Amygdala (tissue), 56 donors: ENCODE results near the gene DENND1C.
"Not testable (repeated sequence)": the region's sequence is repeated elsewhere in the genome, so short reads cannot be mapped to it uniquely, and the experiment has no call there.

ENCODE experiments used
- DNase-seq, 56 donors: peaks; one replicate each; lab custom pipeline; 2025; lab: John Stamatoyannopoulos, UW

The DENND1C gene

DNA sequence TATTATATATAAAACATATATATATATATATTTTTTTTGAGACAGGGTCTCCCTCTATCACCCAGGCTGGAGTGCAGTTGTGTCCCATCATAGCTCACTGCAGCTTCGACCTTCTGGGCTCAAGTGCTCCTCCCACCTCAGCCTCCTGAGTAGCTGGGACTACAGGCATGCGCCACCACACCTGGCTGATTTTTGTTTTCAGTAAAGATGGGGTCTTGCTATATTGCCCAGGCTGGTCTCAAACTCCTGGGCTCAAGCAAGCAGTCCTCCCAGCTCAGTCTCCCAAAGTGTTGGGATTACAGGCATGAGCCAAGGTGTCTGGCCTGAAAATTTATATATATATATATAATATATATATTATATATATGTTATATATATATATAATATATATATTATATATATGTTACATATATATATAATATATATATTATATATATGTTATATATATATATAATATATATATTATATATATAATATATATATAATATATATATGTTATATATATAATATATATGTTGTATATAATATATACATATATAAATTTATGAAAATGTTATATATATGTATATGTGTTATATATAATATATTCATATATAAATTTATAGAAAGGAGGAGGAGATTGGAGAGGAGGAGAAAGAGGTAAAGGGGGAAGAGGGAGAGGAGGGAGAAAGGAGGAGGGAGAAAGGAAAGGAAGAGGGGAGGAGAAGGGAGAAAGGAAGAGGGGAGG lies 52.7 kb downstream of the DENND1C start:
- not testable (repeated sequence) for DNase-seq

DNA sequence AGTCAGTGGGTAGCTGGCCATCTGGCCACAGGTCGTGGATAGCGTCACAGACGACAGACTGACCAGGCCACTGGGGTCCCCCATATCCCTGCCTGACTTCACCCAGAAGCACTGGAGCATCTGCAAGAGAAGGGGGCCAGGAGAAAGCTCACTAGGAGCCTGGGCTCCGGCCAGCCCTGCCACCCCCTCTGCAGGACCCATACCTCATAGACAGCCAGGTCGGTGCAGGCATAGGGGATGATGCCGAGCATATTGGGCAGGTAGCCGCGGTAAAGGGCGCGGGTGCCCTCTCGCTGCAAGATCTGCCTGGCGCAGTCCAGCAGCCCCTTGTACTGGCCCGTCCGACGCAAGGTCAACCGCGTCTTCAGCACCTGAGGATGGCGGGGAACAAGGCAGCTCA lies 54.5 kb downstream of the DENND1C start:
- DNase-seq = no peak

DNA sequence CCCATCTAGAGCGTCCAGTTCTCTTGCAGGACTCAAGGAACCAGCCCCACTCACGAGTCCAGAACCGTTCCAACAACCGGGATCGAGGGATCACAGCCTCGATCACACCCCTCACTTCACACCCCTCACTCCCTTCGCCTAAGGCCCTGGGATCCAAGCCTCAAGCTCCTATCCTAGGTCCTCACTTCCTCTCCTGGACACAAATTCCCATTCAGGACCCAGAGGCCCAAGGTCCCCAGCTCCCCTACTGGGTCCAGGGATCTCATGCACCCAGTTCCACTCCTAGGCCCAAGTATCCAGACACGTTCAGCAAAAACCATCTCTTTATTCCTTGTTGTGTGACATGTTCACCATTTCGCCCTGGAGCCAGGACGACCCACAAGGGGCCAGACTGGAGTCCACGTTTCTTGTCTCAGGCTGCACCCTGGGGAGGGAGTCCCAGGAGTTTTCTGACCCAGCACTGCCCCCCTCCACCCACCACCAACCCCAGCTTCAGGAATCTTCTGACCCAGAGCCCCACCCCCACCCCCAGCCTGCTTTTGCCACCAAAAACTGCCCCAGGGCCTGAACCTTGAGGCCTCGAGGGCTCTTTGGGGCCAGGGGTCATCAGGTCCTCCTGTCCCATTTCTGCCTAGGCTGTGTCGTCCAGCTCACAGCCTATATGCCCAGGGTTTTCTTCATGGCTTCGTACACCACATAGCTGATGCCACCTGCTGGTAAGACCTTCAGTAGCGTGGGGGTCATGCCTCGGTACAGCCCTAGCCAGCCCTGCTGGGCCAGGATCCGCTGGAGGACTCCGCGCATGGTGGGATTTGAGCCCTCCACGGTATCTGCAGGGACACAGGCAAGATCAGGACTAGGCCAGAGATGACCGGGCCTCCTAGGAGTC lies 55.6 kb downstream of the DENND1C start:
- DNase-seq = no peak

DNA sequence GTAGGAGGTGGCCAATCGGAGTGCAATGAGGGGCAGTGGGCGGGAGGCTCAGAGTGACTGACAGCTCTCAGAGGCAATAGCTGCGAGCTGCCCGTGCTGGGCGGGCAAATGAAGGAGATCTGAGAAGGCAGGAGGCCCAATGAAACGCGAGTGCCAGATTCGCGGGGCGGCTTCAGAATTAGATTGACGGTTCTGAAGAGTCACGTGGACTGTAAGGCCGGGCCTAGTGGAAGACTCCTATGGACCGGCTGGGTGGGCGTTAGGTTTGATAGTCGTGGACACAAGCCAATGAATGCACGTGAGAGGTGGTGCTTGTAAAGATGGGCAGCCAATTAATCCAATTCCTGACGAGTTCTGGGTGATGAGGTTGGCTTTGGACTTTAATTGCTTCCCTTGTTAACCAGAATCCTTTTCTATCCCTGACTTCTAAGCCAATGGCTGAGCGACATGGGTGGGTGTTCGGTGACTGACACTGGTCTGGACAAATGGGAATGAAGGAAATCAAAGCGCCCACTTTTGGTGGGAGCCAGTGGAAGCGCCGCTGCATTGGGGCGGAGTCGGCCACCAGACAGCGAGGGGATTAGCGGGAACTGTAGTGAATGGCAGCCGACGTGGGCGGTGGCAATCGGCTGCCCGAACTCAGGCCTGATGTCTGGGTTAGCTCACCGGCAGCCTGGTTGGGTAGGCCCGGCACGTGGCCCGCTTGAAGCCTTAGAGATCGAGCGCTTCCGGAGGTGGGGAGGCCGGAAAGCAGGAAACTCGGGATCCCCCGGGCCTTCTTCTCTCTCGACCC lies 56.5 kb downstream of the DENND1C start:
- DNase-seq = peak; percentile 71 to 100 (median 100)

DNA sequence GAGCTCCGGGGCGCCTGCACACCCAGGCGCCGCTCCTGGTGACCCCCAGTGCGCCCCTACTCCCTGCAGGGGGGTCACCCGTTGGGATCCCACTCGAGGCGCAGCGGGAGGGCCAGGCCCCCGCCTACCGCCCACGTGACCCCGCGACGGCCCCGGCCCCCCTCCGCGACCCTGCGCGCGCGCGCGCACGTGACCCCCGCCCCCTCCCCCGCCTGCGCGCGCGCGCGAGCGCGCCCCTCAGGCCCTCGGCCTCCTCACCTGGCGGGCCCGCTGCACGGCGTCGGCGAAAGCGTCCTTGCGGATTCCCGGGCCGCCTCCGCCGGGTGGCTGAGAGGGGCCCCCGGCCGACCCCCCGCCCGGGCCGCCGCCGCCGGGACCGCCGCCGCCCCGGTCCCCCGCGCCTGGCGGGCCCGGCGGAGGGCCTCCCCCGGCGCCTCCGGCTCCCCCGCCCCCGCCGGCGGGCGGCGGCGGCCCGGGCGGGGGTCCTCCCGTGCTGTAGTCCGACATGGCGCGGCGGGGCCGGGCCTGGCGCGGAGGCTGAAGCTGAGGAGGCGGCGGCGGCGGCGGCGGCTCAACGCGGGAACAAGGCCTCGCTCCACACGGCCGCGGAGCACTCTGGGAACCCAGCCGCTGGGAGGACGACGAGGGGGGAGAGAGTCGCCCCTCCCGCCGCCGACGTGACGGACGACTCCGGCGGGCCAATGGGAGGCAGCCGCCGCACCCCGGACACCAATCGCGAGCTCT lies 57.2 kb downstream of the DENND1C start, which contains the start of gene KHSRP:
Gene KHSRP (minus strand): TSS at position 617 of the 744 bp plus-strand sequence. CDS start 110 bp downstream, at position 507.
- DNase-seq = peak in 4 of 56 donors; percentile 28 to 44 (median 31)

DNA sequence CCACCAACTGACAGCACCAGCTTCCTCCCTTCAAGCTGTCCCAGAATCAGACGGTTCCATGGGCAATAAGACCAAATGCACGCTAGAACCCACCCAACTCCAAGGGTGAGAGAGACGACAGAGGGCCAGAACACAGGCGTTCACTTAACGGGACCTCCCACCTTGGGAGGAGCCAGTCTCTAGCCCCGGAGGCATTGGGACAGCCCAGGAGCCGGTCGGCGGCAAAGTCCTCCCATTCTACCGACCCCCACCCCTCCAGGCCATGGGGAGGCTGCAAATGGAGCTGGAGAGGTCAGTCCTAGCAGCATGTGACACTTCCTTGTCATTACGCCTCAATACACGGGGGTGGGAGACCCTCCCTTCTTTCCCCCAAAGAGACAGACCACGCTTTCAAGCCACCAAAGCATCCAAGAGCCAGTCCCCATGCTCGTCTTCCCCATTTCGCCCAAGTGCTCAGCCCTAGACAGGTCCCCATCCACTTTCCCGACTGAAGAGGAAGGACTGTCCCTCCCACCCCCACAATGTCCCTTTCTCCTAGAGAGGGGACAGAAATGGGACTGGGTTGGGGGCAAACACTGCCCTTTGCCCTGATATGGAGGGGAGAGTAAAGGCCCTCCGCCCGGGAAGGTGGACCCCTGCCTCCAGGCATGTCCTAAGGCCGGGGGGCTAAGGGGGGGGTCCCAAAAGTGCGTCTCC lies 57.9 kb downstream of the DENND1C start:
- DNase-seq = peak in 2 of 56 donors; percentile 9 to 25

DNA sequence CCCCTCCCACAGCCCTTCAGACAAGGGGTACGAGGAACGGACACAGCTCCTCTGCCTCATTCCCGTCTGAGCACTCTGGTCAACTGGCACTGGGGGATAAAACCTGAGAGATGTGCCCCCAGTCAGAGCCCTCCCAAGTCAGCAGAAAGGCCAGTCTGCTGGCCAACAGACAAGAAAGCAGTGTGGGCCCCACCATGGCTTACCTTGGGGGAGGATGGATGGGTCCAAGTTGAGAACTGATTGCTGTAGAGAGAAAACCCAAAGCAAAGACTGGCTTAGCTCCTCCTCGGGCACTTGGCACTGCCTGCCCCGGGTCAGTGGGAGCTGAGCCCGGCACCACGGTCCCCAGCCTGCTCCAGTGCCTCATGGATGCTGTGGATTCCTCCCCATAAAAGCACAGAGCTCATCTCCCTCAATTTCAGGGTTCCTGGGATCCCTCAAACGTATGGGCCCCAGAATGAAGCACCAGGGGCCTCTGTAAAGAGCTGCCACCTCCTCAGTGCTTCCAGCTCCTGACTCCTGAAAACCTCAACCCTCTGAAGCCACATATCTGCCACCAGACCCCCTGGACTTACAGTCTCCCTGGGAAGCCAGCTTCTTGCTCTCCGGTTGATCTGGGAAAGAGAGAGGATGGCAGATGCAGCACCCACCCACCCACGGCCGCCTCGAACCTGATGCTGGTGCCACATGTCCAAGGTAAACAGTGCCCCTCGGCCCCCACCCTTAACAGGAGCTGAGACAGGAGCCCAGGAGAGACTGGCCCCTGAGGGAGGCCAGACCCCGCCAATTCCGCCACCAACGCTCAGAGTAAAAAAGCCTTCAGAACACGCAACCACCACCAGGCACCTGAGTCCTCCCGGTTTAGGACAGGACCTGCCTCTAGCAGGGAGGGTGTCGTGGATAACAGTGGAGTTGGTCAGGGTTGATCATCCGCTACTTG lies 60.2 kb downstream of the DENND1C start:
- no peak for DNase-seq

DNA sequence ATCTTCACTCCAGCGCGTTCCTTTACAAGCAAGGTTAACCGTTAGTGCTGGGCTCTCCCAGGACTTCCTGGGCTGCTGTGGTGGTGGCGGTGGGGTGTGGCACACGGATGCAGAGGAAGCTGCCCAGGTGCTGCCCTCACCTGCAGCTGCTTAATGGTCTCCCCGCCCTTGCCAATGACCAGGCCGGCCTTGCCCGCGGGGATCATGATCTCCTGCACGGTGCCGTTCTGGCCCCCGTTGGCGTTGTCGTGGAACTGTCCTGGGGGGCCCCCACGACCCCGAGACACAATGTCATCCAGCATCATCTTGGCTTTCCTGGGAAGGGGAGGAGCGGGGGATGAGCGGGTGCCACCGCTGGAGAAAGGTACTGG lies 63.0 kb downstream of the DENND1C start:
- DNase-seq = no peak

DNA sequence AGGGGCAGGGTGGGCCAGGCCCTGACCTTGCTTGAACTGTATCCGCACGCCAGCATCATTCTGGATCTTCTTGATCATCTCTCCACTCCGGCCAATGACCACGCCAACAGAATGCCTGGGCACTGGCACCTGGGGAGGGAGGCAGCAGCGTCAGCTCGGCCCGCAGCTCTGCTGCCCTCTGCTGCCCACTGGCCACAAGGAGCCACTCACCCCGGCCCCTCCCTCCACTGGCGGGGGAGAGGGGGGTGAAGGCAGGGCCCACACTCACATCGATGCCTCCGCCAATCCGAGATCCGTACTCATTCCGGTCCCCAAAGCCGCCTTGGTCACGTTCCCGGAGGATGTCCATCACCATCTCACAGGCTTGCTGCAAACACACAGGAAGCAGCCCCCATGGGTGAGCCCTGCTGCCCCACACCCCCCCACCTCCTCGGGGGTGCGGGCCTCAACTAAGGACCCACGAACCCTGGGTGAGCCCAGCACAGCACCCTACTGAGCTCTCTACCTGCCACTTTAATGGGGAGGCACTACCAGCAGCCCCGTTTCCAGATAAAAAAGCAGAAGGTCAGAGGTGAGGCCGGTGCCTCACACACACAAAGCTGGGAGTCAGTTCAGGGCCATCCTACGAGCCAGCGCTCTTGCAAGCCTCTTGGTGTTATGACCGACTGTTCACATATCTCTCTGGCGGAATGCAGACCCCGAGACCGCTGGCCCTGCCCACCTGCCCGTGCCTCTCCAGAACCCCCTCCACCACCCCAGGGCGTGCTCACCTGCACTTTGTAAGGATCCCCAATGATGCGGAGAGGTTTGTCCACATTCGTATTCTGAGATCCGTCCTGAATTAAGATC lies 63.6 kb downstream of the DENND1C start:
- peak in 35 of 56 donors; percentile 6 to 72 (median 38) for DNase-seq
